NCI-H2196 (cell line): ENCODE measurements around the gene ARMH3.
A peak's percentile ranks its signal among the peaks of the same experiment; 100 is the strongest.

Source experiments
- DNase-seq: peaks from one replicate; lab custom pipeline; 2025; ENCODE audit not compliant: unreplicated experiment; lab: John Stamatoyannopoulos, UW

ARMH3 gene

DNA sequence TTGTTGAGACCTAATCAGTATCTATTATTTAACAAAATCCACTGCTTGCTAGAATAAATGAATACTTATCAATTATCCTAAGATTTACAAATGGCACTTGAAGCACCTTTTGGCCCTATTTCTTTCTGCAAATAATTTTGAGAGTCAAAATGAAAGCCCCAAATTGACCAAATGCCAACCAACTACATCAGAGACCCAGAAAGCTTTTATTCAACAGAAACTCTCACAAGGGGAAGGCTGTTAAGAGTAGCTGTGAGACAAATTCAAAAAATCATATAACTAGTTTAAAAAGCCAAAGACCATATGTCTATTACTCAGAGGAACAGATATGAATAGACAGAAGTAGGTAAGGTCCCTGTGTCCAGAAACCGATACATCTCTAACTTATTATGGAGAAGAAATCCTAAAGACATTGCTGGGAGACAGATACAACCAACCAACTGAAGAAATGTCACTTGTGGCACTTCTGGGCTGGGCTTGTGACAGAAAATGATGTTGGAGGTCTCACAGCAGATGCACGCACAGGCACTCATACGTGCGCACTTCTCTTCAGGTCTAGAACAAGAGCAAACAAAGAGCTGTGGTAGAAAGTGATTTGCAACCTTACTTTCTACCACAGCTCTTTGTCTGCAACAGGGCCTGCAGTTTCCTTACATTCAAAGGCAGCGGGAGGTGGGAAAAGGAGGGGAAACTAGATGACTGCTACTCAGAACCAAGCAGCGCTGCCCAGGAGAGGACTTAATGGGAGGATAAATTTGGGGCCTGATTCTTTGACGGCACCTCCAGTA, 153.7 kb downstream of the ARMH3 start:
- no peak for DNase-seq

DNA sequence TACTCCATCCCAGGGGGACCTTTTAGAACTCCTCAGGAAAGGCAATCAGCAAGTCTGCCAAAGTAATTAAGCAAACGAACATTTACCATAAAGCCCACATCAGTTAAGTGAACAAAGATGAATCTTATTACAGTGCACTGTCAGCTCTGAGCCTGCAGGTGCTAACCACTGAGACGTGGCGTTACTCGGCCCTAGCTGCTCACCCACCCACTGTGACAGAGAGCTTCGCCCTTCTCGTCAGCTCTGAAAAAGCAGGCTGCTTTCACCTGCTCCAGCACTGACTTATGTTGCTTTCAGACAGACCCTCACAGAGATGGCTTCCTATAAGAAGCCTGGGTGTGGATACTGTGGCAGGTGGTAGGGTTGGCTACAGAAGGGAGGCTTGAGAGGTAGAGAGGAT, 154.6 kb downstream of the ARMH3 start:
- DNase-seq = no peak

DNA sequence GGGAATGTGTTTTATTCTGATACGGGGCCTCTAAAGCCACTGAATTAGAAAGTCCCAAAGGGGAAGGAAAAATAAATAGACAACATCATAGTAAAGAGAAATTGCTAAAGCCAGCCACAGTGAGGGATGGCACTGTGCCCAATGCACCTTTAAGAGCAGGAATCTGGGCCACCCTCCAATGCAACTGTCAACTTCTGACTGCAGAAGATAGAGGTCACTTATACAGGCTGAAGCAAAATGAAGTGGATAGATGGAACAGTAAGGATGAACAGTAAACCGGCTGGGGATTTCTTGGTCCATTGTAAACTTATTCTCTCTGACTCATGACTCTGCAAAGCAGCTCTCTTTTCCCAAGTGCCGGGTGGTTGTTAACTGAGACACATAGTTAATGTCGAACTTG, 158.3 kb downstream of the ARMH3 start:
- peak; percentile 7 for DNase-seq

DNA sequence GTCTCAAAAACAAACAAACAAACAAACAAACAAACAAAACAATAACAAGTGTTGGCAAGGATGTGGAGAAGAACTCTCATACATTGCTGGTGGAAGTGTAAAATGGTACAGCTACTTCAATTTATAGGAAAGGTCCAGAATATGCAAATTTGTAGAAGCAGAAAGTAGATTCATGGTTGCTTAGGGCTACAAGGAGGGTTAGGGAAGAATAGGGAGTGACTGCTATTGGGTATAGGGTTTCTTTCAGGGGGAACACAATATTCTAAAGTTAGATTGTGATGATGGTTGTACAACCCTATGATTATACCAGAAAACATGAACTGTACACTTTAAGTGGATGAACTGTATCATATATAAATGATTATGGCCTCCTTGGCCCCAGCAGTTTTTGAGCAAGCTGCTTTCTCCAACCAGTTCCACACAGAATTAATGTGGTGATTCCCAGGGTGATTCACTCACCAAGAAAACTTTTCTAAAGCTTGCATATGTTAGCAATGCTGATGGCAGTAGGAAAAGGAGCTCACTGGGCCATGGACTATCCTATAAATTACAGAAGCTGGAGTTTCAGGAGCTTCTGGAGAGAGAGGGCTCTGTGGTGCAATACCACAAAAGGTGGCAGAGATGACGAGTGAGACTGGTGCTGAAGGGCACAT, 159.6 kb downstream of the ARMH3 start:
- DNase-seq = no peak

DNA sequence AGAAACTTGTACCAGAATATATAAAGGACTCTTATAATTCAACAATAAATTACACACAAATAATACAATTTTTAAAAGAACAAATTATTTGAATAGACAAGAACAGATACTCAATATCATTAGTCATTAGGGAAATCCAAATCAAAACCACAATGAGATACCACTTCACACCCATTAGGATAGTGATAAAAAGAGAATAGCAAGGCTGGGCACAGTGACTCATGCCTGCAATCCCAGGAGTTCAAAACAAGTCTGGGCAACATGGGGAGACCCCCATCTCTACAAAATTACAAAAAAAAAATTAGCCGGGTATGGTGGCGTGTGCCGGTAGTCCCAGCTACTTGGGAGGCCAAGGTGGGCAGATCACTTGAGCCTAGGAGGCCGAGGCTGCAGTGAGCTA, 160.2 kb downstream of the ARMH3 start:
- DNase-seq = no peak

GRCh38 chr10:101894742-101895141, 161.2 kb downstream of the ARMH3 start:
- DNase-seq = no peak

GRCh38 chr10:101894266-101894665, 161.7 kb downstream of the ARMH3 start:
- no peak for DNase-seq

- no peak for DNase-seq
Measured at GRCh38 chr10:101893510-101894120, 162.4 kb downstream of the ARMH3 start.

DNA sequence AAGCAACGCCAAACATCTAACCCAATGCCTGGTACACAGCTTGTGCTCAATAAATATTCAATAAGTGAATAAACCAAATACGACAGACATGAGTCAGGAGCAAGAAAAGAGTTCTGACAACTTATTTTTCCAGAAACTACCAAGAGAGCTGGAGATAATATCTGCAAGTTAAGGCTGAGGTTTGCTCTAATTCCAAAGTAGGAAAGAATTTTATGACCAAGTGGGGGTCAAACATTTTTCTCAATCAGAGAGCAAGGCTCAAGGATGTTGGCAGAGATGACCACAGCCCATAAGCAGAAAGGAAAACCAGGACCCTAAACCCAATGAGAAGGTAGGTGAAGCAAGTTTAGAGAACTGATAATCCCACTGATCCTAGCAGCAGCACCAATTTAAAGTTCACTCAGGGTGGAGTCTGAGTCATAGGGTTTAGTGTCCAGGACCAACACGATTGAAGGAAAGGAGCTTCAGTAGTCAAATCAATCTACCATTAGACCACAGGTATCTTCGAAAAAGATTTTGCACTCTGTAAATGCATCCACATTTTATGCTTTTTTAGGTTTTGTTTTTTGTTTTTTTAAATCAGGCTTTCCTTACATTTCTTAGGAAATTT, 163.1 kb downstream of the ARMH3 start:
- DNase-seq = no peak

DNA sequence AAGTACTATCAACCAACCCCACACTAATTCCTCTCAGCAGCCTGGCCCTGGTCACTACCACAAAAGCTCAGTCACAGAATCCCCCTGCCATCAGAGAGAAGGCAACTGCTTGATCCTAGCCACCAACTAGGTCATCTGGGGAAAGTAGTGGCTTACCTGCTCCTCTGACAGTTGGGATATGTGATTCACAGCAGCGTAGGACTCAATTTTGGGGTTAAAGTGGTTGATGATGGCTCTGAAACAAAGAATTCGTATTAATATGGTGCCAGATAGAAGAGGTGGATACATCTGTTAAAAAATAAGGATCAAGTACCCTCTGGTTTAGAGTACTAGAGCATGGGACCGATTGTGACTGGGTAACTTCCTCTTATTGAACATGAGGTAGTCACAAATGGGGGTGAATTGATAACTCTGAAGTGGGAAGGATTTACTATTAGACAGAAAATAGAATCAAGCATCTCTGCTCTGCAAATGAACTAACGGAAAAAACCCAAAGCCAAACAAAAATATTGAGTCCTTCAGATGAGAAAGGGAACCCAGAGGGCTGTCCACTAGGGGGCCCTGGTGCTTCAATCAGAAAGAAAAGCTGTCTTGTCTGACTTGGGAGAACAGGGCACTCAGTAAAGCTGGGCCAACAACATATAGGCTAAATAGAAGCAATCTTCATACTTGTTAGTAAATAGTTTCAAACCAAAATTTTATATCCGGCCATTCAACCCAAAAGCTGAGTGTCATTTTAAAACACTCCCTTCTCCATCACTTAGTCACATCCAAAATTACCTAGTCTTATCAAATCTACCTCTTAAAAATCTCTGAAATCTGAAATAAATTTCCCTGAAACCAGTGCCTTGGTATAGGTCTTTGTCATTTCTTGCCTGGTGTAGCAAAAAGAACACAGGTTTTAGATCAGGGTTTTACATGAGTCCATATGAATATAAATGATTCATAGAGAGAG, 166.4 kb downstream of the ARMH3 start:
- peak; percentile 49 for DNase-seq

GRCh38 chr10:101888251-101888949, 167.6 kb downstream of the ARMH3 start:
- DNase-seq = no peak

DNA sequence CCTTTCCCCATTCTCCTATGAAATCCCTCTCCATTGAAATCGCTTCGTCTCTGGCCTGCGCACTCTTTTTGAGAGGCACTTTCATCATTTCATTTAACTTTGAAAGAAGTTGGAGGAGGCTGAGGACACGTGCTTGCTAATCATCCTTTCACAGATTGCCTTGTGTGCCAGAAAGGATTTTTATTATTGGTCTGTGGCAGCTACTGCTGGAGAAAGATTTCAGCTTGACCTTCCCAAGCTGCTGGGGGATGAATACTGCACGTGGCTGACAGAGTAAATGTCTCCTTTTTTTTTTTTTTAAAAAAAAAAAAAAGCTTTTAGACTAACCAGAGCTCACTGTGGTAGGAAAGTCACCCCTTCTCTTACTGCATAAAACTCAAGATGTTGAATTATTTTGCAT, 168.2 kb downstream of the ARMH3 start:
- no peak for DNase-seq

DNA sequence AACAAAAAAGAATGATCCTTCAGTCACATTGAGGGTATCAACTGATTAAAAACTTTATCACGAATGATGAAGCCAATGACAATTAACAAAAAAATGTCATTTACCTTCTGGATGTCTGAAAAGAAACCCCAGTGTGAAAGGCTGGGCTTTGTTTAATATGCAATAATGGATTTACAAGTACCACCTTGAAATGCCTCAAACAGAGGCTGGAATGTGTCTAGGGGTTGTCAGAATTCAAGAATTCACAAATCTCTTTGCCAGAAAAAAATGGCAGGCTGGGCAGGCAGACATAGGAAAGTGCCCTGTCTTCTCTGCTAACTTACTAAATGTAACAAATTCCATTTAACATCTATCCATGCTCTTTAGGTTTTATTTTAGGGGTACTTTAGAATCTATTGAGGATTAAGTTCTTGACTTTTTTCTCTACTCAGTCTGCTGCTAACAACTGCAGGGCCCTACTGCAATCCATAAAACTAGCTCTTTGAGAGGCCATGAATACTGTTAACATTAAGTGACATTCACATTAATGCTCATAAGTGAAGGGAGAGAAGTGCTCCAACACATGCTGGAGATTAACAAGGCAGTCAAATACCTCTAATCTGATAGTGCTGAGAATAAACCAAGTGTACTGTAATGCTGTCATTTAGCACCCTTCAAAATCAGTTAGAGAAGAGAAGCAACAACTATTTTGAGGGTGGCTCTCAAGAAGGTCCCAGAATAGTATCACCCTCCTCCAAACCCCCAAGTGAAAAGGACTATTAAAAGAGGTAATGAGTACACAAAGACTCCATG, 169.3 kb downstream of the ARMH3 start:
- DNase-seq = no peak

DNA sequence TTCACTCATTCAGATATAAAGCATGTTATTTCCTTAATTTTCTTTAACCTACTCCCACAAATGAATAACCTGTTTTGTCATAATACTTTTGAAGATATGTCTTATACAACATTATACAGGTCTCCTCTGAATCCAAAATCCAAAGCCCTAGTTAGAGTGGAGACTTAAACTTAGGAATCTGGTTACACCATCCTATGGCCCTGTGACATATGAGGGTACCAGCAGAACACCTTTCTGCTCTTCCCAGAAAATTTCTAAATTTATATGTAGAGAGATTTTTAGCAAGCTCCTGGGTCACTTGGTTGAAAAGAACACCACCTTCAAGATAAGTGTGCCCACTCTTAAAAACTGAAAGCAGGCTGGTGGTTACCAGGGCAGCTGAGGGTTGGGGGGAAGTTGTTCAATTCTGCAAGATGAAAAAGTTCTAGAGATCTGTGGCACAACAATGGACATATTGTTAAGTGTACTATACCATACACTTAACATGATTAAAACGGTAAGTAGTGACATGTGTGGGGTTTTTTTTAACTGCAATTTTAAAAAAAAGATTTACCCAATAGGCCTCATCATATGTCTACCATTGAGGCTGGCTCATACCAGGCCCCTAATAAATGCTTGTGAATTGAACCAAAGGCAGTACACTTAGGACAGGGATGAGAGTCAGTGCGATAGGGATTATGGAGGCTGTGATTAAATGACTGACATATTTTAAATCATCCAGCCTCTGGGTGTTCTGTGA, 174.8 kb downstream of the ARMH3 start:
- DNase-seq = no peak

- no peak for DNase-seq
Measured at GRCh38 chr10:101880232-101880573, 175.8 kb downstream of the ARMH3 start.

DNA sequence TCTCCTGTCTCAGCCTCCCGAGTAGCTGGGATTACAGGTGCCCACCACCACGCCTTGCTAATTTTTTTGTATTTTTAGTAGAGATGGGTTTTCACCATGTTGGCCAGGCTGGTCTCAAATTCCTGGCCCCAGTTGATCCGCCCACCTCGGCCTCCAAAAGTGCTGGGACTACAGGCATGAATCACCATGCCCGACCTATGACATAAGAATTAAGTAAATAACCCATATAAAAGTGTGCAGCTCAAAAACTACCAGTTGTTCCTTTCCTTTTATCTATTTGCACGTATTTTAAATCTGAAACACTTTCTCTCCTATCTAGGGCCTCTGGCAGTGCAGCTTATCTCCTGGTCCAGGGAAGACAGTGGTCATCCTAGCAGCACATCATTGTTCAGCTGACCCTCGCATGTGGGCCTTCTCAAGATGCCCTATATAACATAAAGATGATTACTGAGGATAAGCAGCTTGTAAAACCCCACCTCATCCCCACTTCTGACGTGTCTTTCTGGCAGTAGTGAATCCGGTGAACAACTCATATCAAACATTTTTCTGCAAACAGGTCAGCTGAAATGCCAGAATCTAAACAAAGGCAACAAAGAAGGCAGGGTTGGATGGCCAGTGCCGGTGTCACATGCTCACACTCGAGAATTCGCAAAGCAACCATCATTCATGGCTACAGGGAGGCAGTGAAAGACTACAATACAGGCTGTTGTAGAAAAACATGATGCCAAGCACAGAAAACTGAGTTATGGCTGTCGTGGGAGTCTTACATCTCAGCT, 176.3 kb downstream of the ARMH3 start:
- no peak for DNase-seq

DNA sequence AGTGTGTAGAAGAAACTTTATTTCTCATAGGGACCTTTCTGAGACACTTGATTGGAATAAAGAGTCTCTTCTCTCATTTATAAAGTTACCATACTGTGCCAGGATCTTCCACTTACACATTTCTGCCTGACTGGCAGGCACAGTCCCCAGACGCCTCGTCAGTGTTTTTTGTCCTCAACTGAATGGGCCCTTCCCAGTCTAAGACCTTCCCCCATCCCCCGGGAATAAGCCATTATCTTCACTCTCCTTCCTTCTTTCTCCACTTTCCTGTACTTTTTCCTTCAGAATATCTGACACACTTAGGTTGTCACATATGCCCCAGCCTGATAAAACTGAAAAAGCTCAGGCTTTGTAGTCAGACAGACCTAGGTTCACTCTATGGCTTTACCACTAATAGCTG, 177.1 kb downstream of the ARMH3 start:
- no peak for DNase-seq

DNA sequence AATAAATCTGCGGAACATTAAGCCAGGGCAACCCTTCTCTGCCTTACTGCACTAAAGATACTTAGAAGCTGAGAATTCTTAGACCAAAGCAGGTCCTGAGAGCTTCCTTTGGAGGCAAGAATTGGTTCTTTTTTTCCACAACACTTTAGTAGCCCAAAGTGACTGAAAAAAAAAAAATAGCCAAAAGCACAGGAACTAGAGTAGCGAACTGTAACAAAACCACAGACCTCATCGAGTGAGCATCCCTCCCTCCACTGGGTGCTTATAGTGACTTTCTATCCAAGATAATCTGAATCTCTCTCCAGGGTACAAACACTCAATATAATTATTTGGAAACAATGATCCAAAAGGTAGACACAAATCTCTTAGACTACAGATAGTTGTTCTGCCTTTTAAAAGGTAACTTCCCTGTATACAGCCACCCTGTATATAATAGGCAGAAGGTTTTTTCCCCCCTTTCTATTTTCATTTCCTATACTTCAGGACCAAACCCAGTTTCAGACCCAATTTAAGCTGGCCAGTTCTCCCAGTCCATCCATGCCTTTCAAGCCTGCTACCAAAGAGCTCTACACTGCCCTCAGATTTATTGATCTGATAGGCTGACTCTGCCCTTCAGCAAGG, 180.8 kb downstream of the ARMH3 start:
- no peak for DNase-seq
